Stomach (tissue), 4 donors: ENCODE measurements around the gene CIDEB.

ENCODE experiments used
- CTCF ChIP-seq, 7 experiments: fragments of 450-650 bp in 4 of 7; fragments of 200-600 bp in 3 of 7; sonication (generic) in 3 of 7; IDR thresholded peaks; one replicate each; pipeline ENCODE4 v1.5.1; 2016 to 2019; ENCODE audit warnings: antibody characterized with exemption in 7 of 7, control low read depth in 2 of 7, mild to moderate bottlenecking in 1 of 7
- EP300 ChIP-seq: sonication (generic); formaldehyde crosslinking; IDR thresholded peaks from one replicate; pipeline ENCODE4 v1.6.1; 2017; ENCODE audit warnings: antibody characterized with exemption
- POLR2A ChIP-seq, 4 donors: fragments of 450-650 bp; IDR thresholded peaks; one replicate each; pipeline ENCODE4 v1.6.1; 2016; ENCODE audit warnings: antibody characterized with exemption in 4 of 4, control low read depth in 2 of 4, mild to moderate bottlenecking in 1 of 4, moderate library complexity in 1 of 4
- POLR2AphosphoS5 ChIP-seq, 3 donors: sonication (generic); formaldehyde crosslinking; IDR thresholded peaks; one replicate each; pipeline ENCODE4 v1.6.1; 2016; ENCODE audit warnings: antibody characterized with exemption in 3 of 3

- no peak for TF ChIP-seq CTCF (IDR thresholded peaks at IDR 0.05)
- TF ChIP-seq POLR2AphosphoS5 (IDR thresholded peaks at IDR 0.05) = no peak
- no peak for TF ChIP-seq POLR2A (IDR thresholded peaks at IDR 0.05)
- TF ChIP-seq EP300 = no peak
Observed at GRCh38 chr14:24280797-24281460, 26.8 kb downstream of the CIDEB start.
